ENCODE data around the gene IL4.
"Not testable (repeated sequence)": the region's sequence is repeated elsewhere in the genome, so short reads cannot be mapped to it uniquely, and the experiment has no call there.

IL4 gene

GRCh38 chr5:132673939-132674630, at the start of gene IL4:
Gene IL4, plus strand, starts transcription at chr5:132673989. Its CDS starts 62 bp downstream, at chr5:132674051.
- no peak for FAIRE-seq

GRCh38 chr5:132627470-132627869, 46.3 kb upstream of the IL4 start:
- FAIRE-seq (no peak), DNase-seq (ENCODE audit: low spot score) (no peak)

More at GRCh38 chr5:132673939-132674630, at the start of gene IL4:
- no peak for DNase-seq (ENCODE audit: low spot score)

DNA sequence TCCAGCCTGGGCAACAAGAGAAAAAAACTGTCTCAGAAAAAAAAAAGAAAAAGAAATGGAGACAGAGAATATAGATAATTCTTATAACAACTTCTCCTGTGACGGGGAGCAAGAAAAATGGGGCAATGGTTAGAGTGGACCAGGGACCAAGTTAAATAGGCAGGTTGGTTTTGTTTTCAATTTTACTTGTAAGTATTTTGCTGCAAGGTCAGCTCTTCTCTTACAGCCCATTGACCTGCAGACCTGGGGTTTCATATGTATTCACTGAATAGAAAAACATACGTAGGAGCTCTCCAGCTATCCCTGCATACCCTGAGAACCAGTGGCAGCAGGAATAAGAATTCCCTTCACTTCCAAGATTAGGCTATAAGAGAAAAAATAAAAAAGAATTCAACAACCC, 45.0 kb upstream of the IL4 start:
- DNase-seq (ENCODE audit: low spot score) (no peak), FAIRE-seq (no peak)

- FAIRE-seq: no peak
- no peak for DNase-seq (ENCODE audit: low spot score)
Measured at GRCh38 chr5:132629230-132629944, 44.4 kb upstream of the IL4 start.

DNA sequence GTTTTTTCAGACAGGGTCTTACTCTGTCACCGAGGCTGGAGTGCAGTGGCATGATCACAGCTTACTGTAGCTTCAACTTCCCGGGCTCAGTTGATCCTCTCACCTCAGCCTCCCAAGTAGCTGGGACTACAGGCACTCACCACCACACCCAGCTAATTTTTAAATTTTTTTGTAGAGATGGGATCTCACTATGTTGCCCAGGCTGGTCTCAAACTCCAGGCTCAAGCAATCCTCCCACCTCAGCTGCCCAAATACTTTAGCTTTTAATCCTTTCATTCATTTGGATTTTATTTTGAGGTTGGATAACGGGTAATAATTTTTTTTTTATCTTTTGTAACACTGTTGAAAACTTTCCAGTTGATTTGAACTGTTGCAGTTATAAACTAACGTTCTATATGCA, 40.2 kb upstream of the IL4 start:
- not testable (repeated sequence) for DNase-seq (ENCODE audit: low spot score); FAIRE-seq

GRCh38 chr5:132635873-132636272, 37.9 kb upstream of the IL4 start:
- no peak for FAIRE-seq
- no peak for DNase-seq (ENCODE audit: low spot score)

DNA sequence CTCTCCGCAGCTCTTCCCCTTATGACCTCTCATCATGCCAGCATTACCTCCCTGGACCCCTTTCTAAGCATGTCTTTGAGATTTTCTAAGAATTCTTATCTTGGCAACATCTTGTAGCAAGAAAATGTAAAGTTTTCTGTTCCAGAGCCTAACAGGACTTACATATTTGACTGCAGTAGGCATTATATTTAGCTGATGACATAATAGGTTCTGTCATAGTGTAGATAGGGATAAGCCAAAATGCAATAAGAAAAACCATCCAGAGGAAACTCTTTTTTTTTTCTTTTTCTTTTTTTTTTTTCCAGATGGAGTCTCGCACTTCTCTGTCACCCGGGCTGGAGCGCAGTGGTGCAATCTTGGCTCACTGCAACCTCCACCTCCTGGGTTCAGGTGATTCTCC, 36.5 kb upstream of the IL4 start:
- FAIRE-seq: no peak
- DNase-seq (ENCODE audit: low spot score): no peak

DNA sequence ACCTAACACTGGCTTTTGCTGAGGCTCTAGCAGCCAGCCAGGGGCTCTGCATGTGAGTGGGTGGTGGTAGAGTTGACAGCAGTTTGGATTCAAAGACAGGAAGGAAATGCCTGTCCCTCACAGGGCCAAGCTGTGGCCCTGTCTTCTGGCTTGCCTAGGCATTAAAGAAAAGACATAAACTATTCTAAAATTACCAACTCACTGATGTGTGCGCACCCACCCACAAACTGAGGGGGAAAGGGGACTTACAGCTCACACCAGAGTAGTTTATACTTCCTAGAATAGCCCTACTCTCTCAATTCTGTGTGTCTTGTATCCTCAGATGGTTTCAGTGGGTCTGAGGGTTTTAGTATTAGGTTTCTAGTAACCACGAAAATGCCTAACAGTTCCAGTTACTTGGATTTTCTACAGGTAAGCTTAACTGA, 34.1 kb upstream of the IL4 start:
- DNase-seq (ENCODE audit: low spot score) (no peak), FAIRE-seq (no peak)

DNA sequence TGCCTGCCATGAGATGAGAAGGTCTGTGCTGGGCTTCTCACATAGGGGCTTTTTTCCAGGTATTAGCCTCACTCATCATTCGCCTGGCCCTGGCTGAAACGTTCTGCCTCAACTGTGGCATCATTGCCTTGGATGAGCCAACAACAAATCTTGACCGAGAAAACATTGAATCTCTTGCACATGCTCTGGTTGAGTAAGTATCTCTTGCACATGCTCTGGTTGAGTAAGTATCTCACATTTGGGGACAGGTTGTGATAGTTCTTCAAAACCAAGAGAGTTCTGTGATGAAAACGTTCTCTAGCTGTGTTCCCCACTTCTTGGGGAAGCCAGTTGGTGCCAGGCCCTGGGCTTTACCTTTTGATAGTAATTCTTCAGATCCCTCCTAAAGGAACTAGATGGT, 33.2 kb upstream of the IL4 start:
- DNase-seq (ENCODE audit: low spot score) (no peak), FAIRE-seq (no peak)

GRCh38 chr5:132641241-132641723, 32.5 kb upstream of the IL4 start:
- DNase-seq (ENCODE audit: low spot score) (no peak), FAIRE-seq (no peak)

GRCh38 chr5:132641841-132642240, 31.9 kb upstream of the IL4 start:
- FAIRE-seq: no peak
- no peak for DNase-seq (ENCODE audit: low spot score)

- FAIRE-seq: no peak
- no peak for DNase-seq (ENCODE audit: low spot score)
Measured at GRCh38 chr5:132644177-132644576, 29.6 kb upstream of the IL4 start.

- DNase-seq (ENCODE audit: low spot score) (no peak), FAIRE-seq (no peak)
Measured at GRCh38 chr5:132646583-132647266, 27.1 kb upstream of the IL4 start.

DNA sequence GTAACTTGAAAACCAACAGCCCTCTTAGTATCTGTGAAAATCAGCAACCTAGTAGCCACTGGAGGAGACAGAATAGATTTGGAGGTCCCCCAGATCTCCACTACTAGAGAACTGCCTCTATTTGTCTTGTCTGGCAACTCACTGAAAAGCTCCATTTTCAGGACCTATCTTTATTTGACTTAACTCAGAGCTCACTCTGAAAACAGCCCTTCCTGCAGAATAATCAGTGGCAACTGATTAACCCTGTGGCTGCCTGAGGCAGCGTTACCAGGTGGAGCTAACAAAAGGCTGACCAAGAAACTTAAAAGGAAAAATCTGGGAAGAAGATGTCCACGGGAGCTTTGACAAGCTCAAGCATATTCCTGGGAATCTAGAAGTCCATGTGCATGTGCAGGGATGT, 26.3 kb upstream of the IL4 start:
- DNase-seq (ENCODE audit: low spot score): no peak
- no peak for FAIRE-seq

- DNase-seq (ENCODE audit: low spot score) (no peak), FAIRE-seq (no peak)
Measured at GRCh38 chr5:132648355-132648754, 25.4 kb upstream of the IL4 start.

DNA sequence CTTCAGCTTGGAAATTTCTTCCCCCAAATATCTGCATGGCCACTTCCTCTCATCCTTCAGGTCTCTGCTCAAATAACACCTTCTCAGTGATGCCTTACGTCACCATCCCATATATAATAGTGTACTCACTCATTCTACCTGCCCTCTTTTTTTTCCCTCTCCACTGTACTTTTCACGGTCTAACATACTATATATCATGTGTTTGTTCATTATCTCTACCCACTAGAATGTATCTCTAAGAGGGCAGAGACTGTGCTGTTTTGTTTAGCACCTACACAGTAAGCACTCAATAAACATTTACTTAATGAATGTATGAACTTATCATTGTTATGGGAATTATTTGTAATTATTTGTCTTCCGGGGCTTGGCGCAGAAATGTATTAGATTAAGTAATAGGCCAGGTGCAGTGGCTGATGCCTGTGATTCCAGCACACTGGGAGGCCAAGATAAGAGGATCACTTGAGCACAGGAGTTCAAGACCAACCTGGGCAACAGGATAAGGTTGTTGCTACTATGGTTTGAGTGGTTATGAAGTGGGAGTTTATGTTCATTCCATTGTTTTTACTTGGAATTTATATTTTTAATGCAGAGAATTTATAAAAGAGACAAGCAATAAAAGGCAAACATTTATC, 21.8 kb upstream of the IL4 start:
- DNase-seq (ENCODE audit: low spot score) (no peak), FAIRE-seq (no peak)

GRCh38 chr5:132653716-132654115, 20.1 kb upstream of the IL4 start:
- DNase-seq (ENCODE audit: low spot score) (no peak), FAIRE-seq (no peak)

DNA sequence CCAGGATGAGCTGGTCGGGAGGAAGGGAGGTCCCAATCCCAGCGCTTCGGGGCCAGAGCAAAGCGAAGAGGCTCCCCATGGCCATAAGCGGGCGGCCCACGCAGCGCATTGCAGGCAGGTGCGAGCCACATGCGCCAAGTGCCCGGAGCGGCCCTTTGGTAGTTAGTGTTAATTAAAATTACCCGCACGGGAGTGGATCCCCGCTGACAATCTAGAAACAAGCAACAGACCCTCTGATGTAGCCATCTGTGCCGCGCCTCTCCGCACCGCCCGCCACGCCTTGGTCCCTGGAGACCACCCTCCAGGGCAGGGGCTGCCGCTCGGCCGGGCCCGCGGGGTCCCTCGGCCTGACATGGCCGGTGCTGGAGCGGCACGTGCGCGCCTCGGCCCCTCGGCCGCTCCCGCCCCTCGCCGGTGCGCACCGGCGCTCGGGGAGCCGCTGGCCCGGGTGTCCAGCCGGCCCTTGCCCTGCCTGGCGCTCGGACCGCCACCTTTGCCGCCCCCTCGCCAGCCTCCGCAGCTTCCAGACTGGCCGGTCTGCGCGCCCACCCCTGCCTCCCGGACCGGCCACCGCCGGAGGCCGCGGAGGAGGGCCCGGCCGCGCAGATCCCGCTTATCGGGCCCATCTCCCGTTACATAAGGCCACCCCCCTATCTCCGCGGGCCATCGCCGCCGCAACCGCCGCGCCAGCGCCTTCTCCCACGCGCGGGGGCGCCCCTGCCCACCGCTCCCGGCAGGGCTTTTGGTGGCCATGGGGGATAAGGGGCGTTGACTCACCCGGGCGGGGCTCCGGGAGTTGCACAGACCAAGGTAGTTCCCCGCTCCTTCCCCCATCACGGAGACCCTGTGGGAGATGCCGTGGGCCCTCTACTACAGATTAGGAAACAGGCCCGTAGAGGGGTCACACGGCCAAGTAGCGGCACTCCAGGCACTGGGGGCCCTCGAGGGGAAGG, 17.7 kb upstream of the IL4 start:
- FAIRE-seq: no peak
- DNase-seq (ENCODE audit: low spot score): no peak

GRCh38 chr5:132656774-132657355, 16.9 kb upstream of the IL4 start:
- FAIRE-seq (no peak), DNase-seq (ENCODE audit: low spot score) (no peak)

- FAIRE-seq: no peak
- DNase-seq (ENCODE audit: low spot score): no peak
Measured at GRCh38 chr5:132657676-132658380, 16.0 kb upstream of the IL4 start, which contains the start of gene IL13. Gene IL13, plus strand, starts transcription at chr5:132658173. Its CDS starts 14 bp downstream, at chr5:132658187.
